22Rv1 (cell line): Measurements from ENCODE around the gene S100G.

ENCODE experiments used
- H3K27ac ChIP-seq: fragments of 450-650 bp; 2 replicates; pipeline ENCODE4 v1.5.1; 2017
- ZFX ChIP-seq: fragments of 450-650 bp; IDR thresholded peaks from 2 replicates; pipeline ENCODE4 v1.6.1; 2017; ENCODE audit warnings: antibody characterized with exemption, borderline replicate concordance
- TF ChIP-seq, protein P1 (sequence below): fragments of 450-650 bp; IDR thresholded peaks from 2 replicates; pipeline ENCODE4 v1.5.1; 2017; ENCODE audit warnings: mild to moderate bottlenecking

Gene S100G

GRCh38 chrX:16653424-16653823, 3.5 kb downstream of the S100G start:
- H3K27ac ChIP-seq: no peak overlapping the region
- TF ChIP-seq, protein P1, sequence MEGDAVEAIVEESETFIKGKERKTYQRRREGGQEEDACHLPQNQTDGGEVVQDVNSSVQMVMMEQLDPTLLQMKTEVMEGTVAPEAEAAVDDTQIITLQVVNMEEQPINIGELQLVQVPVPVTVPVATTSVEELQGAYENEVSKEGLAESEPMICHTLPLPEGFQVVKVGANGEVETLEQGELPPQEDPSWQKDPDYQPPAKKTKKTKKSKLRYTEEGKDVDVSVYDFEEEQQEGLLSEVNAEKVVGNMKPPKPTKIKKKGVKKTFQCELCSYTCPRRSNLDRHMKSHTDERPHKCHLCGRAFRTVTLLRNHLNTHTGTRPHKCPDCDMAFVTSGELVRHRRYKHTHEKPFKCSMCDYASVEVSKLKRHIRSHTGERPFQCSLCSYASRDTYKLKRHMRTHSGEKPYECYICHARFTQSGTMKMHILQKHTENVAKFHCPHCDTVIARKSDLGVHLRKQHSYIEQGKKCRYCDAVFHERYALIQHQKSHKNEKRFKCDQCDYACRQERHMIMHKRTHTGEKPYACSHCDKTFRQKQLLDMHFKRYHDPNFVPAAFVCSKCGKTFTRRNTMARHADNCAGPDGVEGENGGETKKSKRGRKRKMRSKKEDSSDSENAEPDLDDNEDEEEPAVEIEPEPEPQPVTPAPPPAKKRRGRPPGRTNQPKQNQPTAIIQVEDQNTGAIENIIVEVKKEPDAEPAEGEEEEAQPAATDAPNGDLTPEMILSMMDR: no peak
- TF ChIP-seq ZFX: no peak

GRCh38 chrX:16654093-16654492, 4.1 kb downstream of the S100G start:
- TF ChIP-seq, protein P1: no peak
- TF ChIP-seq ZFX: no peak
- H3K27ac ChIP-seq: no peak overlapping the region

GRCh38 chrX:16658284-16658683, 8.3 kb downstream of the S100G start:
- TF ChIP-seq ZFX: no peak
- TF ChIP-seq, protein P1: no peak
- H3K27ac ChIP-seq: no peak overlapping the region

- TF ChIP-seq, protein P1: no peak
- TF ChIP-seq ZFX: no peak
- H3K27ac ChIP-seq: no peak overlapping the region
Observed at GRCh38 chrX:16659321-16659720, 9.4 kb downstream of the S100G start.

DNA sequence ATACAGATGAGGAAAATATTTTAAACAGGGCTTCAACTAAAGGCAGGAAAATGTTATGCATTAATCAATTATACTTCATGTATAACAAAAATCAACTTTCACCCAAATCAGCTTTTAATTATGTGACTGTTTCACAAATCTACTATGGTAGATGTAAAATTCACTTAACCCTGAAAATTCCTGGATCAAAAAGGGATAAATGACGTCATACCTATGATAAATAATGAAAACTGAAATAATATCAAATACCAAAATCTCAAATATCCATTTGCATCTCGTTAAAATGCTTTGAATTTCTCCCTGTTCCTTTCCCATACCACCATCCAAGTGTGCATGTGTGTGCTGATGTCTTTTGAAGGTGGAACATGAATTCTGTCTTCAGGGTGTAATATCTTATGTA, 11.5 kb downstream of the S100G start:
- no peak overlapping the region for H3K27ac ChIP-seq
- TF ChIP-seq, protein P1: no peak
- TF ChIP-seq ZFX: no peak

GRCh38 chrX:16662402-16662801, 12.4 kb downstream of the S100G start:
- H3K27ac ChIP-seq: no peak overlapping the region
- no peak for TF ChIP-seq ZFX
- TF ChIP-seq, protein P1: no peak

DNA sequence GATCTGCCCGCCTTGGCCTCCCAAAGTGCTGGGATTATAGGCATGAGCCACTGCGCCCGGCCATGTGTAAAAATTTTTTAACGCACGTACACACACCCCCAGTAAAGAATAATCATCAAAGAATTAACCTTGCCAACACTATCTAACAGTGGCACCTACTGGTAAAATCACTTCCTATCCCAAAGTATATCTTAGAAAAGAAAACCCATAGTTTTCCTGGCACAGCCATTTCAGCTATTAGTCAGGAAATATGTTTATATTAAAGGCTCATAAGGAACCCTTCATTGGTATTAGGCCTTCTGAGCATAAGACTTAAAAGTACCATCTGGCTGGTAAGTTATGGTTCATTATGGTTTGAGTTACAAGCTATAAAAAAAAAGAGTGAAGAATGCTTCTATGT, 14.1 kb downstream of the S100G start:
- TF ChIP-seq, protein P1: no peak
- no peak for TF ChIP-seq ZFX
- no peak overlapping the region for H3K27ac ChIP-seq
